Glutamatergic neuron (in vitro differentiated cells): Measurements from ENCODE around the gene TBC1D9. TPM values are rescaled to one million over a fixed set of nuclear protein-coding genes. Genes with fewer than 3 reads are reported as not detected.

Experiments used
- DNase-seq: peaks from one replicate; pipeline ENCODE4 v3.0.0; 2022
- H3K27ac Mint-ChIP-seq: one replicate; pipeline ENCODE4 v1.8.0; 2020; ENCODE audit warnings: mild to moderate bottlenecking, mixed read lengths, inconsistent platforms; ENCODE audit not compliant: unreplicated experiment
- H3K27me3 Mint-ChIP-seq: one replicate; pipeline ENCODE4 v1.8.0; 2020; ENCODE audit warnings: mild to moderate bottlenecking, moderate library complexity, mixed read lengths, inconsistent platforms; ENCODE audit not compliant: unreplicated experiment
- H3K36me3 Mint-ChIP-seq: one replicate; pipeline ENCODE4 v1.8.0; 2020; ENCODE audit warnings: mild to moderate bottlenecking, mixed read lengths, inconsistent platforms; ENCODE audit not compliant: unreplicated experiment
- H3K4me1 Mint-ChIP-seq: one replicate; pipeline ENCODE4 v1.8.0; 2020; ENCODE audit warnings: mild to moderate bottlenecking, low read depth, mixed read lengths, inconsistent platforms; ENCODE audit not compliant: unreplicated experiment
- H3K4me3 Mint-ChIP-seq: one replicate; pipeline ENCODE4 v1.8.0; 2020; ENCODE audit warnings: mild to moderate bottlenecking, mixed read lengths, inconsistent platforms; ENCODE audit not compliant: unreplicated experiment
- H3K9me3 Mint-ChIP-seq: one replicate; pipeline ENCODE4 v1.8.0; 2020; ENCODE audit warnings: mild to moderate bottlenecking, moderate library complexity, mixed read lengths, inconsistent platforms; ENCODE audit not compliant: unreplicated experiment
- total RNA-seq: library from RNA; stranded (reverse); fragmentation: NEBNext Ultra II Directional; extraction: Animal tissue kit (Norgen Biotek cat#: 25700); gene quantifications from one replicate; pipeline ENCODE4 v1.2.1, GENCODE V29; 2021; ENCODE audit not compliant: unreplicated experiment
- TF ChIP-seq, protein P1 (sequence below): fragments of 200-600 bp; sonication (generic); IDR thresholded peaks from one replicate; pipeline ENCODE4 v1.5.0; 2021; ENCODE audit not compliant: partially characterized antibody, unreplicated experiment

Gene TBC1D9
- total RNA-seq, 1 donor from 2014 or later, result 47.8 TPM

DNA sequence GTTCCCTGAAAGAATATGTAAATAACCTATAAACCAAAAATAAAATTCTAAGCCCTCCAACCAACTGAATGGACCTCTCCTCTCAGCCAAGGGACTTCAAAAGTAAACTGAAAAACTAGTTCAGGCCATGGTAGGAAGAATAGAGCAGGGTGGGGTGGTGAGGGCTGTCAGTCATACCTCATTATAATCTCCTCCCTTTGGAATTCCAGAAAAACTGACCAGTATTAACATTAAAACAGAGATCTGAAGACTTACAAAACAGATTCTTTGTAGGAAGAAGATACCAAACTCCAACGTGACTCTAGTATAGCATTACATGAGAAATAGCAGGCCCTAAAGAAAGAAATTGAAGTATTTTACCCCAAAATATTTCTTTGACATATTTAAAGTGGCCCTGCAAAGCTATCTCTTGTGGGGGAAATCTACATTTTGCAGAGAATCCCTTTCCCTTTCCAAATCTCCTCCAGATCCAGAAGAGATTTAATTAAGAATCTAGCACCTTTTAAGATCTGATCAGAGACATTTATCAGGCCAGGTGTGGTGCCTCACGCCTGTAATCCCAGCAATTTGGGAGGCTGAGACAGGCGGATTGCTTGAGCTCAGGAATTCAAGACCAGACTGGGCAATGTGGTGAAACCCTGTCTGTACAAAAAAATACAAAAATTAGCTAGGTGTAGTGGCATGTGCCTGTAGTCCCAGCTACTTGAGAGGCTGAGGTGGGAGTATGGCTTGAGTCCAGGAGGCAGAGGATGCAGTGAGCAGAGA, 15.1 kb downstream of the TBC1D9 start:
- TF ChIP-seq, protein P1, sequence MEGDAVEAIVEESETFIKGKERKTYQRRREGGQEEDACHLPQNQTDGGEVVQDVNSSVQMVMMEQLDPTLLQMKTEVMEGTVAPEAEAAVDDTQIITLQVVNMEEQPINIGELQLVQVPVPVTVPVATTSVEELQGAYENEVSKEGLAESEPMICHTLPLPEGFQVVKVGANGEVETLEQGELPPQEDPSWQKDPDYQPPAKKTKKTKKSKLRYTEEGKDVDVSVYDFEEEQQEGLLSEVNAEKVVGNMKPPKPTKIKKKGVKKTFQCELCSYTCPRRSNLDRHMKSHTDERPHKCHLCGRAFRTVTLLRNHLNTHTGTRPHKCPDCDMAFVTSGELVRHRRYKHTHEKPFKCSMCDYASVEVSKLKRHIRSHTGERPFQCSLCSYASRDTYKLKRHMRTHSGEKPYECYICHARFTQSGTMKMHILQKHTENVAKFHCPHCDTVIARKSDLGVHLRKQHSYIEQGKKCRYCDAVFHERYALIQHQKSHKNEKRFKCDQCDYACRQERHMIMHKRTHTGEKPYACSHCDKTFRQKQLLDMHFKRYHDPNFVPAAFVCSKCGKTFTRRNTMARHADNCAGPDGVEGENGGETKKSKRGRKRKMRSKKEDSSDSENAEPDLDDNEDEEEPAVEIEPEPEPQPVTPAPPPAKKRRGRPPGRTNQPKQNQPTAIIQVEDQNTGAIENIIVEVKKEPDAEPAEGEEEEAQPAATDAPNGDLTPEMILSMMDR, result no peak

DNA sequence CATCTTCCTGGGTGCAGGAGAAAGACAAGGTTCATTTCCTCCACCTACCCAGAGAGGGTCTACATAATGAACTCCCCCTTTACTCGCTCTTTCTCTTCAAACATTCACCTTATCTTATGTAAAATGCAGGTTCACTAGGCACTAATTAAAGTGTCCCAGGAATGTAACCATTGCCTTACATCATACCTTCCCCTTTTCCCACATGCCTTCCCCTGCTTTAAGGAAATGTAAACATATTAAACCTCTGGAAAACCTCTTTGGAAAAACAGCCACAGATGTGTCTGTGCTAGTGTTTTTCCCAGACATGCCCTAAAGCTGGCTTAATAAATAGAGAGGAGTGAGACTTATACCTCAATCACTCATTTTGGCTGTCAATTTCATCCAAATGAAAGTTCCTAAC, 15.8 kb downstream of the TBC1D9 start:
- H3K4me3 Mint-ChIP-seq, result no peak overlapping the region
- peaks cover 3% of the 10 kb centered on the region for H3K27me3 Mint-ChIP-seq
- DNase-seq, result no peak
- peaks cover 5% of the 10 kb centered on the region for H3K9me3 Mint-ChIP-seq
- peaks cover 10% of the 10 kb centered on the region for H3K4me1 Mint-ChIP-seq
- no peak overlapping the region for H3K27ac Mint-ChIP-seq
- H3K36me3 Mint-ChIP-seq, result no peaks in the 10 kb centered on the region
- TF ChIP-seq, protein P1, result no peak

More for the DNA sequence above, 15.1 kb downstream of the TBC1D9 start:
- peaks cover 5% of the 10 kb centered on the region for H3K9me3 Mint-ChIP-seq
- H3K27me3 Mint-ChIP-seq, result peaks cover 3% of the 10 kb centered on the region
- no peak overlapping the region for H3K4me3 Mint-ChIP-seq
- no peak overlapping the region for H3K27ac Mint-ChIP-seq
- DNase-seq, result no peak
- no peaks in the 10 kb centered on the region for H3K36me3 Mint-ChIP-seq
- H3K4me1 Mint-ChIP-seq, result peaks cover 10% of the 10 kb centered on the region

- Mint-ChIP-seq H3K27me3 (peaks cover 3% of the 10 kb centered on the region), H3K4me3 (no peak overlapping the region), H3K36me3 (no peaks in the 10 kb centered on the region), H3K27ac (no peak overlapping the region), H3K9me3 (peaks cover 5% of the 10 kb centered on the region), H3K4me1 (peaks cover 10% of the 10 kb centered on the region)
- DNase-seq, result no peak
- TF ChIP-seq, protein P1, result no peak
Measured at GRCh38 chr4:140739971-140740370, 16.2 kb downstream of the TBC1D9 start.

- Mint-ChIP-seq H3K27ac (no peak overlapping the region), H3K27me3 (peaks cover 3% of the 10 kb centered on the region), H3K9me3 (peaks cover 5% of the 10 kb centered on the region), H3K4me3 (no peak overlapping the region), H3K4me1 (peaks cover 8% of the 10 kb centered on the region), H3K36me3 (no peaks in the 10 kb centered on the region)
- TF ChIP-seq, protein P1, result no peak
- no peak for DNase-seq
Measured at GRCh38 chr4:140738139-140738538, 18.0 kb downstream of the TBC1D9 start.

GRCh38 chr4:140736669-140737343, 19.4 kb downstream of the TBC1D9 start:
- Mint-ChIP-seq H3K36me3 (no peaks in the 10 kb centered on the region), H3K27ac (no peak overlapping the region), H3K27me3 (peaks cover 3% of the 10 kb centered on the region), H3K9me3 (peaks cover 5% of the 10 kb centered on the region), H3K4me1 (peaks cover 2% of the 10 kb centered on the region), H3K4me3 (no peak overlapping the region)
- DNase-seq, result no peak
- TF ChIP-seq, protein P1, result no peak
